ENCODE results near the gene PCGF3.

- TF ChIP-seq CTCF (IDR thresholded peaks at IDR 0.05): no peak
- TF ChIP-seq POLR2A (IDR thresholded peaks at IDR 0.05): no peak
Observed at GRCh38 chr4:744212-744841, 38.7 kb downstream of the PCGF3 start.

Measured in transverse colon (tissue), 3 donors.